ENCODE results near the gene UBE2E3. TPM values are rescaled to one million over a fixed set of nuclear protein-coding genes. Genes with fewer than 3 reads are reported as not detected.
"Not testable (repeated sequence)": the region's sequence is repeated elsewhere in the genome, so short reads cannot be mapped to it uniquely, and the experiment has no call there.

The UBE2E3 gene
- total and polyA plus RNA-seq, 4 donors: 50.7 to 66.6 (median 54.2) TPM

DNA sequence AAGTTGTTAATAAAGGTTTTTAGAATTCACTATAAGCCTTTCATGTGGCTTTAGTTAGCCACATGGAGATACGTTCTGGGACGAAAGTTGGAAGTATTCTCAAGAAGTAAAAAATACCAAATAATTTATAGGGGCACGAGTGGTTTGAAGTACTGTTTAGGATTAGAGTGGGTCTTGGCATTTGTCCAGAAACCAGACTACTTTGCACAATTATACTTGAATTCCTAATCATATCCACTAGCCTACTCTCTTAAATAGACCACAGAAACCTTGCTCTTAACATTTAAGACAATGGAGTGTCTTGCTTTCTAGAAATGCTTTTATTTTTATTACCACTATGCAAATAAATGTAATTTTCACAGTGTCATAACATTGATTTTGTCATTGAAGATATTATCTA, 44.6 kb downstream of the UBE2E3 start:
- H3K4me3 ChIP-seq (ENCODE audit: low read length in 2 of 2): no peak overlapping the region
- no peak overlapping the region for H3K27ac ChIP-seq (ENCODE audit: low read depth in 1 of 2, low read length in 2 of 2)
- WGBS, 2 donors: 50 to 51% methylated on average over 3 of the region's 3 CpGs
- H3K9me3 ChIP-seq (ENCODE audit: control insufficient read depth, low read length): no peaks in the 10 kb centered on the region
- H3K4me1 ChIP-seq (ENCODE audit: control insufficient read depth in 1 of 2, insufficient read depth in 2 of 2, low read length in 2 of 2): no peaks in the 10 kb centered on the region
- H3K27me3 ChIP-seq (ENCODE audit: control insufficient read depth in 1 of 2, insufficient read depth in 2 of 2, low read length in 1 of 2): no peaks in the 10 kb centered on the region
- no peak for DNase-seq
- no peaks in the 10 kb centered on the region for H3K36me3 ChIP-seq (ENCODE audit: control insufficient read depth in 1 of 2, insufficient read depth in 2 of 2, low read length in 1 of 2)
- intact Hi-C loops (cut with DNase I): no loop called here
- no peak for ATAC-seq (ENCODE audit: low FRiP score)

GRCh38 chr2:181036445-181036844, 56.0 kb downstream of the UBE2E3 start:
- Histone ChIP-seq H3K4me1 (ENCODE audit: control insufficient read depth in 1 of 2, insufficient read depth in 2 of 2, low read length in 2 of 2) (no peaks in the 10 kb centered on the region), H3K27ac (ENCODE audit: low read depth in 1 of 2, low read length in 2 of 2) (no peak overlapping the region), H3K36me3 (ENCODE audit: control insufficient read depth in 1 of 2, insufficient read depth in 2 of 2, low read length in 1 of 2) (no peaks in the 10 kb centered on the region), H3K27me3 (ENCODE audit: control insufficient read depth in 1 of 2, insufficient read depth in 2 of 2, low read length in 1 of 2) (no peaks in the 10 kb centered on the region), H3K4me3 (ENCODE audit: low read length in 2 of 2) (no peak overlapping the region), H3K9me3 (ENCODE audit: control insufficient read depth, low read length) (no peaks in the 10 kb centered on the region)
- no peak for DNase-seq
- 93 to 94% methylated on average over 2 of the region's 2 CpGs for WGBS, 2 donors
- no peak for ATAC-seq (ENCODE audit: low FRiP score)
- intact Hi-C loops (cut with DNase I): no loop called here

- no peak for DNase-seq
- H3K9me3 ChIP-seq (ENCODE audit: control insufficient read depth, low read length): no peaks in the 10 kb centered on the region
- H3K4me3 ChIP-seq (ENCODE audit: low read length in 2 of 2): no peak overlapping the region
- H3K4me1 ChIP-seq (ENCODE audit: control insufficient read depth in 1 of 2, insufficient read depth in 2 of 2, low read length in 2 of 2): no peaks in the 10 kb centered on the region
- no peaks in the 10 kb centered on the region for H3K27me3 ChIP-seq (ENCODE audit: control insufficient read depth in 1 of 2, insufficient read depth in 2 of 2, low read length in 1 of 2)
- intact Hi-C loops (cut with DNase I): no loop called here
- no peak for ATAC-seq (ENCODE audit: low FRiP score)
- no peaks in the 10 kb centered on the region for H3K36me3 ChIP-seq (ENCODE audit: control insufficient read depth in 1 of 2, insufficient read depth in 2 of 2, low read length in 1 of 2)
- H3K27ac ChIP-seq (ENCODE audit: low read depth in 1 of 2, low read length in 2 of 2): no peak overlapping the region
- WGBS, 2 donors: 93 to 97% methylated on average over 4 of the region's 4 CpGs
Observed at GRCh38 chr2:181036848-181037603, 56.6 kb downstream of the UBE2E3 start.

DNA sequence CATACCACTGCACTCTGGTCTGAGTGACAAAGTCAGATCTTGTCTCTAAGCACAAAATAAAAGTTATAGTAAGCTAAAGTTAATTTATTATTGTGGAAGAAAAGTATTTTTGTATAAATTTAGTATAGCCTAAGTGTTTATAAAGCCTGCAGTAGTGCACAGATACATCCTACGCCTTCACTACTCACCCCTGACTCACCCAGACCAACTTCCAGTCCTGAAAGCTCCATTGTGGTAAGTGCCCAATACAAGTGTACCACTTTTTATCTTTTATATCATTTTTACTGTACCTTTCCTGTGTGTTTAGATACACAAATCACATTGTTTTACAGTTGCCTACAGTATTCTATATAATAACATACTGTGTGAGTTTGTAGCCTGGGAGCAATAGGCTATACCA, 57.5 kb downstream of the UBE2E3 start:
- Histone ChIP-seq H3K27me3 (ENCODE audit: control insufficient read depth in 1 of 2, insufficient read depth in 2 of 2, low read length in 1 of 2) (no peaks in the 10 kb centered on the region), H3K4me1 (ENCODE audit: control insufficient read depth in 1 of 2, insufficient read depth in 2 of 2, low read length in 2 of 2) (no peaks in the 10 kb centered on the region), H3K4me3 (ENCODE audit: low read length in 2 of 2) (no peak overlapping the region), H3K9me3 (ENCODE audit: control insufficient read depth, low read length) (no peaks in the 10 kb centered on the region), H3K27ac (ENCODE audit: low read depth in 1 of 2, low read length in 2 of 2) (no peak overlapping the region), H3K36me3 (ENCODE audit: control insufficient read depth in 1 of 2, insufficient read depth in 2 of 2, low read length in 1 of 2) (no peaks in the 10 kb centered on the region)
- DNase-seq (no peak), ATAC-seq (ENCODE audit: low FRiP score) (no peak)
- intact Hi-C loops (cut with DNase I): no loop called here
- 95 to 97% methylated on average over 1 of the region's 1 CpG for WGBS, 2 donors

DNA sequence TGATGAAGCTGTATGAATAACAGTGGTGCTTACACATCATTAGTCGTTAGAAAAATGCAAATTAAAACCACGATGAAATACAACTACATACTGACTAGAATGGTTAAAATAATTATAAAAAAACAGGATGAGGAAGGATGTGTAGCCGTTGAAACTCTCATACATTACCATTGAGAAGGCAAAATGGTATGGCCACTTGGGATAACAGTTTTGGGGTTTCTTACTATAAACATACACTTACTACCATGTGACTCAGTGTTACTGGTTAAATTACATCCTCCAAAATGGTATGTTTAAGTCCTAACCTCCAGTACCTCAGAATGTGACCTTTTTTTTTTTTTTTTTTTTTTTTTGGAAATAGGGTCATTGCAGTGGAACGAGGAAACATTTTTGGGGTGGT, 58.4 kb downstream of the UBE2E3 start:
- 95 to 97% methylated on average over 4 of the region's 4 CpGs for WGBS, 2 donors
- intact Hi-C loops (cut with DNase I): no loop called here
- H3K27me3 ChIP-seq (ENCODE audit: control insufficient read depth in 1 of 2, insufficient read depth in 2 of 2, low read length in 1 of 2): no peaks in the 10 kb centered on the region
- DNase-seq (no peak), ATAC-seq (ENCODE audit: low FRiP score) (no peak)
- no peak overlapping the region for H3K4me3 ChIP-seq (ENCODE audit: low read length in 2 of 2)
- H3K27ac ChIP-seq (ENCODE audit: low read depth in 1 of 2, low read length in 2 of 2): no peak overlapping the region
- H3K4me1 ChIP-seq (ENCODE audit: control insufficient read depth in 1 of 2, insufficient read depth in 2 of 2, low read length in 2 of 2): no peaks in the 10 kb centered on the region
- H3K36me3 ChIP-seq (ENCODE audit: control insufficient read depth in 1 of 2, insufficient read depth in 2 of 2, low read length in 1 of 2): no peaks in the 10 kb centered on the region
- no peaks in the 10 kb centered on the region for H3K9me3 ChIP-seq (ENCODE audit: control insufficient read depth, low read length)

- H3K4me1 ChIP-seq (ENCODE audit: control insufficient read depth in 1 of 2, insufficient read depth in 2 of 2, low read length in 2 of 2); H3K4me3 ChIP-seq (ENCODE audit: low read length in 2 of 2); H3K36me3 ChIP-seq (ENCODE audit: control insufficient read depth in 1 of 2, insufficient read depth in 2 of 2, low read length in 1 of 2); H3K27ac ChIP-seq (ENCODE audit: low read depth in 1 of 2, low read length in 2 of 2); DNase-seq; intact Hi-C loops (cut with DNase I); ATAC-seq (ENCODE audit: low FRiP score); H3K9me3 ChIP-seq (ENCODE audit: control insufficient read depth, low read length); H3K27me3 ChIP-seq (ENCODE audit: control insufficient read depth in 1 of 2, insufficient read depth in 2 of 2, low read length in 1 of 2): not testable (repeated sequence)
- 95% methylated on average over 11 of the region's 11 CpGs for whole genome bisulfite sequencing, 2 donors
Observed at GRCh38 chr2:181040839-181041238, 60.4 kb downstream of the UBE2E3 start.

DNA sequence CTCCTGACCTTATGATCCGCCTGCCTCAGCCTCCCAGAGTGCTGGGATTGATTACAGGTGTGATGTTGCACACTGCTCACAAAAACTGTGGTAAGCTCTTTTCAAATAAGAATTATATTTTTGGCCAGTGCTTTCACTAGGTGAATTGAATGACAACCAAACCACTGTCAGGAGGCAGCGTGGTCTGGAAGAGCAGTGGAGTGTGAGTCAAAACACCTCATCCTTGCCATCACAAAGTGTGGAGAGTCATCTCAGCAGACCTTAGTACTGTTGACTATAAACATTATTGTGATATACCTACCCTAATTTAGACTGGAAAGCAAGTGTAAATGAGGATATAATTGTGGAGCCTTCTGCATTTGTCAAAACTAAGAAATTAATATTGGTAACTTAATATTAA, 61.3 kb downstream of the UBE2E3 start:
- DNase-seq: no peak
- no peak for ATAC-seq (ENCODE audit: low FRiP score)
- no peaks in the 10 kb centered on the region for H3K9me3 ChIP-seq (ENCODE audit: control insufficient read depth, low read length)
- WGBS, 2 donors: 86 to 88% methylated on average over 2 of the region's 2 CpGs
- H3K27me3 ChIP-seq (ENCODE audit: control insufficient read depth in 1 of 2, insufficient read depth in 2 of 2, low read length in 1 of 2): no peaks in the 10 kb centered on the region
- no peaks in the 10 kb centered on the region for H3K36me3 ChIP-seq (ENCODE audit: control insufficient read depth in 1 of 2, insufficient read depth in 2 of 2, low read length in 1 of 2)
- H3K4me3 ChIP-seq (ENCODE audit: low read length in 2 of 2): no peak overlapping the region
- no peak overlapping the region for H3K27ac ChIP-seq (ENCODE audit: low read depth in 1 of 2, low read length in 2 of 2)
- H3K4me1 ChIP-seq (ENCODE audit: control insufficient read depth in 1 of 2, insufficient read depth in 2 of 2, low read length in 2 of 2): no peaks in the 10 kb centered on the region
- intact Hi-C loops (cut with DNase I): no loop called here

DNA sequence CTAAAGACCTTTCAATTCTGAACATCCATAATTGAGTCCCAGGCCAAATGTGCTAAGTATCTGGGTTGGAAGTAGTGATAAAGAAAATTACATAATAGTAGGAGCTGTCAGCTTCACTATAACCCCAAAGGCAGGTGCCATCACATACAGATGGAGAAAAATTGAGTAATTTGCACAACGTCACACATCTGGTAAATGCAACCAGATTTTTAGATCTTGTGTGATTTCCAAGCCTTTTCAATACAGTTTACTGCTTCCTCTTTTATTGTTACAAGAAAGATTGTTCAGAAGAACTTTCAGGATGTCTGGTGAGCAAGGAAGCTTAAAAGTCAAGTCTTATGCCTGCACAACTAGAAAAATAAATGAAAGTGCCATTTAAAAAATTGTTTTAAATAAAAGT, 62.3 kb downstream of the UBE2E3 start:
- no peaks in the 10 kb centered on the region for H3K9me3 ChIP-seq (ENCODE audit: control insufficient read depth, low read length)
- ATAC-seq (ENCODE audit: low FRiP score): no peak
- no peak for DNase-seq
- 91 to 97% methylated on average over 1 of the region's 1 CpG for WGBS, 2 donors
- no peaks in the 10 kb centered on the region for H3K4me1 ChIP-seq (ENCODE audit: control insufficient read depth in 1 of 2, insufficient read depth in 2 of 2, low read length in 2 of 2)
- intact Hi-C loops (cut with DNase I): no loop called here
- H3K27ac ChIP-seq (ENCODE audit: low read depth in 1 of 2, low read length in 2 of 2): no peak overlapping the region
- no peaks in the 10 kb centered on the region for H3K27me3 ChIP-seq (ENCODE audit: control insufficient read depth in 1 of 2, insufficient read depth in 2 of 2, low read length in 1 of 2)
- no peaks in the 10 kb centered on the region for H3K36me3 ChIP-seq (ENCODE audit: control insufficient read depth in 1 of 2, insufficient read depth in 2 of 2, low read length in 1 of 2)
- H3K4me3 ChIP-seq (ENCODE audit: low read length in 2 of 2): no peak overlapping the region

- no peaks in the 10 kb centered on the region for H3K4me1 ChIP-seq (ENCODE audit: control insufficient read depth in 1 of 2, insufficient read depth in 2 of 2, low read length in 2 of 2)
- H3K27ac ChIP-seq (ENCODE audit: low read depth in 1 of 2, low read length in 2 of 2): no peak overlapping the region
- no peaks in the 10 kb centered on the region for H3K27me3 ChIP-seq (ENCODE audit: control insufficient read depth in 1 of 2, insufficient read depth in 2 of 2, low read length in 1 of 2)
- intact Hi-C loops (cut with DNase I): no loop called here
- 48 to 62% methylated on average over 1 of the region's 1 CpG for WGBS, 2 donors
- H3K36me3 ChIP-seq (ENCODE audit: control insufficient read depth in 1 of 2, insufficient read depth in 2 of 2, low read length in 1 of 2): no peaks in the 10 kb centered on the region
- H3K4me3 ChIP-seq (ENCODE audit: low read length in 2 of 2): no peak overlapping the region
- no peak for DNase-seq
- H3K9me3 ChIP-seq (ENCODE audit: control insufficient read depth, low read length): no peaks in the 10 kb centered on the region
- no peak for ATAC-seq (ENCODE audit: low FRiP score)
Observed at GRCh38 chr2:181046833-181047232, 66.4 kb downstream of the UBE2E3 start.

Data from aorta (tissue), 5 donors.